HepG2 (cell line): ENCODE measurements around the gene FAM118A. TPM values are rescaled to one million over a fixed set of nuclear protein-coding genes. Genes with fewer than 3 reads are reported as not detected.

Source experiments
- ATAC-seq: fragments of 200-7000 bp; cut with Tn5 transposase; 3 replicates; pipeline ENCODE4 v1.9.1; 2020; ENCODE audit warnings: mild to moderate bottlenecking, moderate library complexity
- BruUV-seq: library from RNA; stranded (reverse); fragments of 400-500 nt; replicated peaks from 2 replicates; lab custom pipeline; 2021; lab: Mats Ljungman, UMichigan
- CTCF ChIA-PET: fragments of 300-600 bp; formaldehyde crosslinking; extraction: SDS; loops from one replicate; lab custom pipeline; 2021; ENCODE audit warnings: low total read pairs, inconsistent platforms, low intra/inter-chr PET ratio; lab: Yijun Ruan, JAX
- POLR2A ChIA-PET: fragments of 350-600 bp; sonication (Branson Sonifier 250); formaldehyde crosslinking; loops from one replicate; lab custom pipeline; 2020; ENCODE audit warnings: antibody characterized with exemption, inconsistent platforms; lab: Yijun Ruan, JAX
- DNase-seq: peaks from one replicate; pipeline ENCODE4 v3.0.0-alpha.2; 2015; ENCODE audit warnings: low spot score
- FAIRE-seq: peaks from 3 replicates; lab custom pipeline; 2011; peaks lifted over from hg19 to GRCh38; lab: Jason Lieb, UNC
- H2AFZ ChIP-seq: one replicate; pipeline ENCODE4 v1.6.1; 2011; ENCODE audit warnings: low read length, inconsistent platforms
- H3K27ac ChIP-seq: fragments of 300-600 bp; 3 replicates; pipeline ENCODE4 v1.8.0; 2011; ENCODE audit warnings: mixed run types, mild to moderate bottlenecking, mixed read lengths, low read length, inconsistent platforms; ENCODE audit not compliant: insufficient read depth; ENCODE audit errors: extremely low read length
- H3K27me3 ChIP-seq, 2 experiments: fragments of 200-600 bp in 1 of 2; 2 replicates in 1 of 2; 3 replicates in 1 of 2; pipeline versions ENCODE4 v1.6.0 to v1.8.0; 2011; ENCODE audit warnings: low read length in 2 of 2, mild to moderate bottlenecking in 2 of 2, moderate library complexity in 2 of 2, inconsistent platforms in 1 of 2; ENCODE audit not compliant: insufficient read depth in 2 of 2, control insufficient read depth in 1 of 2
- H3K36me3 ChIP-seq, 2 experiments: fragments of 200-600 bp in 1 of 2; replicated peaks in 1 of 2; 2 replicates in 1 of 2; 3 replicates in 1 of 2; pipeline versions ENCODE4 v1.5.1 to v1.8.0; 2011; ENCODE audit warnings: low read length in 2 of 2, inconsistent platforms in 1 of 2; ENCODE audit not compliant: insufficient read depth in 2 of 2, control insufficient read depth in 1 of 2
- H3K4me1 ChIP-seq: 2 replicates; pipeline ENCODE4 v1.5.1; 2012; ENCODE audit warnings: low read length, inconsistent platforms; ENCODE audit not compliant: insufficient read depth
- H3K4me2 ChIP-seq: 2 replicates; pipeline ENCODE4 v1.6.0; 2011; ENCODE audit warnings: low read depth, low read length, inconsistent platforms
- H3K4me3 ChIP-seq, 3 experiments: fragments of 200-600 bp in 1 of 3; sonication (generic), shearing (Covaris generic) in 1 of 3; replicated peaks in 1 of 3; 2 replicates each; pipeline ENCODE4 v1.5.1; 2011 to 2016; ENCODE audit warnings: low read length in 3 of 3, inconsistent platforms in 2 of 3, low read depth in 2 of 3, mild to moderate bottlenecking in 2 of 3, control low read depth in 1 of 3, mixed read lengths in 1 of 3; ENCODE audit not compliant: insufficient read depth in 1 of 3
- H3K79me2 ChIP-seq: one replicate; pipeline ENCODE4 v1.6.1; 2011; ENCODE audit warnings: low read length, inconsistent platforms; ENCODE audit not compliant: insufficient read depth
- H3K9ac ChIP-seq: 2 replicates; pipeline ENCODE4 v1.6.0; 2011; ENCODE audit warnings: mild to moderate bottlenecking, low read depth, low read length, inconsistent platforms; ENCODE audit not compliant: insufficient read depth
- H3K9me3 ChIP-seq: 2 replicates; pipeline ENCODE4 v1.5.1; 2012; ENCODE audit warnings: mild to moderate bottlenecking, low read length
- H4K20me1 ChIP-seq: 2 replicates; pipeline ENCODE4 v1.6.0; 2011; ENCODE audit warnings: inconsistent platforms, mild to moderate bottlenecking, low read length, moderate library complexity; ENCODE audit not compliant: insufficient read depth
- AGO2 ChIP-seq: fragments of 200-400 bp; formaldehyde crosslinking; optimal IDR thresholded peaks from 2 replicates; pipeline ENCODE3; 2017; ENCODE audit warnings: mild to moderate bottlenecking, low read depth, low read length, moderate library complexity
- CBX1 ChIP-seq: IDR thresholded peaks from one replicate; pipeline ENCODE4 v1.6.1; 2016; ENCODE audit warnings: antibody characterized with exemption, low read depth
- ISX ChIP-seq: sonication (generic); formaldehyde crosslinking; conservative IDR thresholded peaks from 2 replicates; pipeline ENCODE4 v1.5.0; 2020; ENCODE audit warnings: missing genetic modification reagents
- JDP2 ChIP-seq: sonication (generic); formaldehyde crosslinking; IDR thresholded peaks from 2 replicates; pipeline ENCODE4 v1.8.1; 2022; ENCODE audit warnings: missing genetic modification reagents, borderline replicate concordance
- RBM39 ChIP-seq: fragments of 200-400 bp; formaldehyde crosslinking; IDR thresholded peaks from one replicate; pipeline ENCODE4 v1.6.1; 2018; ENCODE audit warnings: antibody characterized with exemption, mild to moderate bottlenecking, low read depth, low read length; ENCODE audit not compliant: poor library complexity, severe bottlenecking
- SYNCRIP ChIP-seq: fragments of 200-400 bp; formaldehyde crosslinking; IDR thresholded peaks from 2 replicates; pipeline ENCODE4 v1.6.1; 2018; ENCODE audit warnings: mild to moderate bottlenecking, low read depth, low read length; ENCODE audit not compliant: insufficient read depth
- ZBTB7A ChIP-seq: sonication (generic); formaldehyde crosslinking; IDR thresholded peaks from 2 replicates; pipeline ENCODE4 v1.8.0; 2022; ENCODE audit warnings: mild to moderate bottlenecking, missing genetic modification reagents
- ZNF263 ChIP-seq: sonication (generic); formaldehyde crosslinking; IDR thresholded peaks from 2 replicates; pipeline ENCODE4 v1.4.0; 2020; ENCODE audit warnings: missing genetic modification reagents
- ZNF883 ChIP-seq: sonication (generic); formaldehyde crosslinking; IDR thresholded peaks from 2 replicates; pipeline ENCODE4 v1.5.1; 2020; ENCODE audit warnings: mild to moderate bottlenecking, missing genetic modification reagents; ENCODE audit errors: not compliant biosample characterization
- WGBS: methylation state at CpG from one replicate; pipeline ENCODE4 v1.1.6; 2017; ENCODE audit warnings: low lambda C conversion rate; 5-methylcytosine and 5-hydroxymethylcytosine counted together
- in situ Hi-C: cut with HindIII; loops from 2 replicates; pipeline ENCODE4 v1.10.0; 2017; ENCODE audit warnings: low pct_unique_long_range_greater_than_20kb; ENCODE audit not compliant: extremely low pct_ligation_motif_present
- intact Hi-C: fragments of 100-400 bp; cut with micrococcal nuclease; formaldehyde crosslinking; loops from one replicate; pipeline ENCODE4 v1.10.0; 2022; ENCODE audit not compliant: unreplicated experiment
- polyA plus RNA-seq, 8 experiments: library from polyadenylated mRNA; depleted of rRNA in 3 of 8; stranded (reverse) in 7 of 8; unstranded in 1 of 8; fragments of >200 nt; fragmentation: Illumina TruSeq in 4 of 8; extraction: Trizol in 4 of 8; gene quantifications; 2 replicates each; pipeline versions ENCODE4 v1.2.1 to v1.2.3, GENCODE V29; 2011 to 2016; ENCODE audit warnings: low read depth in 4 of 8, missing spikeins in 1 of 8, mixed read lengths in 1 of 8; ENCODE audit not compliant: insufficient read depth in 1 of 8
- total RNA-seq, 5 experiments: library from RNA; depleted of rRNA; stranded (reverse); fragments of >200 nt; fragmentation: Illumina TruSeq; extraction: Trizol; gene quantifications; 2 replicates each; pipeline ENCODE4 v1.2.3, GENCODE V29; 2016; ENCODE audit warnings: low read depth in 1 of 5
- TF ChIP-seq, protein P1 (sequence below): sonication (generic); formaldehyde crosslinking; conservative IDR thresholded peaks from 2 replicates; pipeline ENCODE4 v1.8.0; 2022; ENCODE audit warnings: mild to moderate bottlenecking, moderate library complexity, missing genetic modification reagents

Gene FAM118A
- total and polyA plus RNA-seq, 2 of the 13 experiments (the other 11 are each of a cell fraction or from before 2014, with no cell fraction given) = 36.7 to 48.2 TPM

DNA sequence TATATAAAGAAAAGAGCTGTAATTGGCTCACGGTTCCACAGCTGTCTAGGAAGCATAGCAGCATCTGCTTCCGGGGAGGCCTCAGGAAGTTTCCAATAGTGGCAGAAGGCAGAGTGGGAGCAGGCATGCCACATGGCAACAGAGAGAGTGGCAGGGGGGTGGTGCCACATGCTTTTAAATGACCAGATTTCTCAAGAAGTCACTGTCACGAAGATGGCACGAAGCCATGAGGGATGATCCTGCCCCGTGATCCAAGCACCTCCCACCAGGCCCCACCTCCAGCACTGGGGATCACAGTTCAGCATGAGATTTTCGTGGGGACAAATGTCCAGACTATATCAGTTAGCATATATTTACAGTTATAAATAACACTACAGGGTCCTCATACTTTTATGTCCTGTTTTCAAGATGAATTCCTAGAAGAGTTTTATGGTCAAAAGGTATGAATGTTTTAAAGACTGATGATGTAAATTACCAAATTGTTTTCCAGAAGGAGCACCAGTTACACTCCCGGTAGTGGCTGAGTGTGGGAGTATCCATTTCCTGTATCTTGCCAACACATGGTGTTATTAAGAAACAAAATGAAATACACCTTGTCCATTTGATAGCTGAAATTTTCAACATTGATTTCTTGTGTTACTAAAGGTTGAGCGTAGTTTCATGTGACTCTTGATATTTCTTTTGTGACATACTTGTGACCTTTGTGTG is 19.2 kb downstream of the FAM118A start:
- Histone ChIP-seq H3K79me2 (peaks cover 8% of the 10 kb centered on the region), H3K4me3 (no peak overlapping the region), H3K27me3 (no peaks in the 10 kb centered on the region), H3K9me3 (no peaks in the 10 kb centered on the region), H3K27ac (no peak overlapping the region), H3K4me1 (peaks cover 9% of the 10 kb centered on the region; the same call in 1 of the 2 replicates), H2AFZ (no peak overlapping the region), H3K9ac (no peak overlapping the region), H3K4me2 (no peak overlapping the region), H4K20me1 (no peaks in the 10 kb centered on the region), H3K36me3 (peaks cover 31 to 71% of the 10 kb centered on the region in 2 experiments)
- intact Hi-C loops = no loop called here
- in situ Hi-C loops = no loop called here
- FAIRE-seq (no peak), DNase-seq (no peak), ATAC-seq (peak; percentile 55)
- ChIA-PET CTCF (no interaction called here), POLR2A (interaction anchor here (0.9 kb wide), 1 partner anchor 56 kb away, joined by 3 read pairs; no protein-coding TSS in a partner anchor)
- TF ChIP-seq ZBTB7A (CRISPR knock-in tag) (no peak), ZNF263 (CRISPR knock-in tag) (0 out of 2 replicates have a peak, but pooled peaks have one; percentile 10), ZNF883 (CRISPR knock-in tag) (no peak), CBX1 (no peak), JDP2 (CRISPR knock-in tag) (no peak), SYNCRIP (no peak)
- 64% methylated on average over 8 of the region's 8 CpGs for WGBS
- no TSS peak for BruUV-seq

DNA sequence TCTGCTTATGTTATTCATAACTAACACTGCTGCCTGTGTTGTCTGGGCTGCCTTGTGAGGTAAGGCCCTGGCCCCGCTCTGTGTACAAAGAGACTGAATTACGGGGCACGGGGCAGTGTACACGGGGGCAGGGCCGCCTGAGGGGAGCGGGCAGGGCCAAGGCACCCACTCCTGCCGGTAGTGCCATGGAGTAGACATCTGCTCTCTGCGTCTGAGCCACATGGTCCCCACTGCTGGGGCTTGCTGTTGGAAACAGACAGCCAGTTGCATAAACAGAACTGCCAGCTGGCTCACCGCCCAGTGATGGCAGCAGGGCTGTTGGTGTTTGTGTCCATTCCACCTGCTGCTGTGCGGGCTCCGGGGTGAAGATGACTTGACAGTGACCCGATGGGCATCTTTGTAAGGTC is 19.8 kb downstream of the FAM118A start:
- Histone ChIP-seq H3K9ac (no peak overlapping the region), H3K4me3 (no peak overlapping the region), H3K27ac (no peak overlapping the region), H3K79me2 (peaks cover 8% of the 10 kb centered on the region), H2AFZ (no peak overlapping the region), H3K4me2 (no peak overlapping the region), H3K9me3 (no peaks in the 10 kb centered on the region), H3K4me1 (peaks cover 9% of the 10 kb centered on the region; the same call in 1 of the 2 replicates), H3K36me3 (peaks cover 31 to 71% of the 10 kb centered on the region in 2 experiments), H4K20me1 (no peaks in the 10 kb centered on the region), H3K27me3 (no peaks in the 10 kb centered on the region)
- 85% methylated on average over 11 of the region's 12 CpGs for WGBS
- intact Hi-C loops = no loop called here
- TF ChIP-seq ISX (no peak), RBM39 (no peak), AGO2 (peak; percentile 28)
- TF ChIP-seq, protein P1, sequence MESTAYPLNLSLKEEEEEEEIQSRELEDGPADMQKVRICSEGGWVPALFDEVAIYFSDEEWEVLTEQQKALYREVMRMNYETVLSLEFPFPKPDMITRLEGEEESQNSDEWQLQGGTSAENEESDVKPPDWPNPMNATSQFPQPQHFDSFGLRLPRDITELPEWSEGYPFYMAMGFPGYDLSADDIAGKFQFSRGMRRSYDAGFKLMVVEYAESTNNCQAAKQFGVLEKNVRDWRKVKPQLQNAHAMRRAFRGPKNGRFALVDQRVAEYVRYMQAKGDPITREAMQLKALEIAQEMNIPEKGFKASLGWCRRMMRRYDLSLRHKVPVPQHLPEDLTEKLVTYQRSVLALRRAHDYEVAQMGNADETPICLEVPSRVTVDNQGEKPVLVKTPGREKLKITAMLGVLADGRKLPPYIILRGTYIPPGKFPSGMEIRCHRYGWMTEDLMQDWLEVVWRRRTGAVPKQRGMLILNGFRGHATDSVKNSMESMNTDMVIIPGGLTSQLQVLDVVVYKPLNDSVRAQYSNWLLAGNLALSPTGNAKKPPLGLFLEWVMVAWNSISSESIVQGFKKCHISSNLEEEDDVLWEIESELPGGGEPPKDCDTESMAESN (CRISPR knock-in tag) = no peak
- BruUV-seq = no TSS peak
- no peak for ATAC-seq
- no peak for FAIRE-seq
- DNase-seq = no peak
- ChIA-PET POLR2A (no interaction called here), CTCF (no interaction called here)
- in situ Hi-C loops = no loop called here
